Stomach smooth muscle (tissue), 2 donors: ENCODE results near the gene CDR2.

Experiments
- H3K27ac ChIP-seq: one replicate; pipeline ENCODE4 v1.7.0; 2013; ENCODE audit warnings: mild to moderate bottlenecking, low read length, inconsistent platforms
- H3K27me3 ChIP-seq, 2 donors: one replicate each; pipeline ENCODE4 v1.7.0; 2013; ENCODE audit warnings: low read length in 2 of 2; ENCODE audit not compliant: insufficient read depth in 2 of 2, control insufficient read depth in 1 of 2
- H3K36me3 ChIP-seq, 2 donors: one replicate each; pipeline ENCODE4 v1.7.0; 2013; ENCODE audit warnings: low read length in 2 of 2; ENCODE audit not compliant: control insufficient read depth in 2 of 2, insufficient read depth in 2 of 2
- H3K4me1 ChIP-seq: one replicate; pipeline ENCODE4 v1.7.0; 2013; ENCODE audit warnings: low read length; ENCODE audit not compliant: control insufficient read depth, insufficient read depth
- H3K4me3 ChIP-seq, 2 donors: one replicate each; pipeline ENCODE4 v1.7.0; 2013; ENCODE audit warnings: low read length in 2 of 2
- H3K9ac ChIP-seq, 2 donors: one replicate each; pipeline ENCODE4 v1.7.0; 2013; ENCODE audit warnings: low read length in 2 of 2, mild to moderate bottlenecking in 1 of 2
- H3K9me3 ChIP-seq, 2 donors: one replicate each; pipeline ENCODE4 v1.7.0; 2013; ENCODE audit warnings: low read length in 2 of 2; ENCODE audit not compliant: control insufficient read depth in 2 of 2
- donor health status: healthy.
- donor health status: Pancreatic carcinoma.

CDR2 gene

GRCh38 chr16:22323959-22324786 is 50.2 kb downstream of the CDR2 start:
- Histone ChIP-seq H3K4me1 (peaks cover 7% of the 10 kb centered on the region), H3K4me3 (no peak overlapping the region), H3K9ac (no peak overlapping the region), H3K27me3 (no peaks in the 10 kb centered on the region), H3K9me3 (no peaks in the 10 kb centered on the region), H3K27ac (no peak overlapping the region), H3K36me3 (peaks cover 47 to 49% of the 10 kb centered on the region in 2 donors)

GRCh38 chr16:22323173-22323958 is 51.1 kb downstream of the CDR2 start:
- Histone ChIP-seq H3K27ac (no peak overlapping the region), H3K4me1 (peaks cover 7% of the 10 kb centered on the region), H3K36me3 (peaks cover 45 to 51% of the 10 kb centered on the region in 2 donors)

GRCh38 chr16:22322741-22323140 is 51.7 kb downstream of the CDR2 start:
- peaks cover 7% of the 10 kb centered on the region for H3K4me1 ChIP-seq
- no peaks in the 10 kb centered on the region for H3K9me3 ChIP-seq
- H3K27me3 ChIP-seq: no peaks in the 10 kb centered on the region
- H3K4me3 ChIP-seq: no peak overlapping the region
- H3K36me3 ChIP-seq: peaks cover 39 to 46% of the 10 kb centered on the region in 2 donors
- no peak overlapping the region for H3K27ac ChIP-seq
- H3K9ac ChIP-seq: no peak overlapping the region

More at GRCh38 chr16:22323173-22323958, 51.1 kb downstream of the CDR2 start:
- Histone ChIP-seq H3K9me3 (no peaks in the 10 kb centered on the region), H3K4me3 (no peak overlapping the region), H3K27me3 (no peaks in the 10 kb centered on the region), H3K9ac (no peak overlapping the region)

- Histone ChIP-seq H3K4me3 (no peak overlapping the region), H3K9me3 (no peaks in the 10 kb centered on the region), H3K27ac (no peak overlapping the region), H3K4me1 (peaks cover 7% of the 10 kb centered on the region), H3K9ac (no peak overlapping the region), H3K27me3 (no peaks in the 10 kb centered on the region), H3K36me3 (peaks cover 34 to 45% of the 10 kb centered on the region in 2 donors)
Observed at GRCh38 chr16:22322021-22322471, 52.4 kb downstream of the CDR2 start.

- Histone ChIP-seq H3K9ac (no peak overlapping the region), H3K27me3 (no peaks in the 10 kb centered on the region), H3K36me3 (peaks cover 28 to 44% of the 10 kb centered on the region in 2 donors), H3K27ac (no peak overlapping the region), H3K4me1 (peaks cover 7% of the 10 kb centered on the region), H3K4me3 (no peak overlapping the region), H3K9me3 (no peaks in the 10 kb centered on the region)
Observed at GRCh38 chr16:22321340-22322001, 52.9 kb downstream of the CDR2 start.

- H3K4me1 ChIP-seq: peaks cover 7% of the 10 kb centered on the region
- no peak overlapping the region for H3K9ac ChIP-seq
- H3K27ac ChIP-seq: no peak overlapping the region
- no peaks in the 10 kb centered on the region for H3K27me3 ChIP-seq
- peaks cover 27 to 47% of the 10 kb centered on the region in 2 donors for H3K36me3 ChIP-seq
- no peaks in the 10 kb centered on the region for H3K9me3 ChIP-seq
- H3K4me3 ChIP-seq: no peak overlapping the region
Observed at GRCh38 chr16:22320572-22321339, 53.7 kb downstream of the CDR2 start.

- Histone ChIP-seq H3K9me3 (no peaks in the 10 kb centered on the region), H3K27ac (no peak overlapping the region), H3K4me1 (peaks cover 7% of the 10 kb centered on the region), H3K36me3 (peaks cover 23 to 43% of the 10 kb centered on the region in 2 donors), H3K9ac (no peak overlapping the region), H3K27me3 (no peaks in the 10 kb centered on the region), H3K4me3 (no peak overlapping the region)
Observed at GRCh38 chr16:22318690-22319358, 55.6 kb downstream of the CDR2 start.

- Histone ChIP-seq H3K4me1 (peaks cover 7% of the 10 kb centered on the region), H3K9ac (no peak overlapping the region), H3K27ac (no peak overlapping the region), H3K27me3 (no peaks in the 10 kb centered on the region), H3K36me3 (peaks cover 31 to 50% of the 10 kb centered on the region in 2 donors), H3K4me3 (no peak overlapping the region), H3K9me3 (no peaks in the 10 kb centered on the region)
Observed at GRCh38 chr16:22317625-22318024, 56.8 kb downstream of the CDR2 start.

- H3K4me3 ChIP-seq: no peak overlapping the region
- H3K27me3 ChIP-seq: no peaks in the 10 kb centered on the region
- H3K27ac ChIP-seq: no peak overlapping the region
- H3K9me3 ChIP-seq: no peaks in the 10 kb centered on the region
- peaks cover 7% of the 10 kb centered on the region for H3K4me1 ChIP-seq
- no peak overlapping the region for H3K9ac ChIP-seq
- peaks cover 31 to 48% of the 10 kb centered on the region in 2 donors for H3K36me3 ChIP-seq
Observed at GRCh38 chr16:22317001-22317530, 57.4 kb downstream of the CDR2 start.
